HepG2 (cell line): ENCODE data around the gene ELP1. TPM values are rescaled to one million over a fixed set of nuclear protein-coding genes. Genes with fewer than 3 reads are reported as not detected.

Experiments used
- ATF2 ChIP-seq: sonication (generic); formaldehyde crosslinking; IDR thresholded peaks from 2 replicates; pipeline ENCODE4 v1.4.0; 2020; ENCODE audit warnings: missing genetic modification reagents
- EP300 ChIP-seq, 3 experiments: sonication (generic) in 1 of 3; formaldehyde crosslinking in 1 of 3; IDR thresholded peaks; 2 replicates each; pipeline versions ENCODE4 v1.5.1 to v1.6.1; 2011 to 2020; ENCODE audit warnings: low read depth in 2 of 3, low read length in 2 of 3, borderline replicate concordance in 1 of 3, improper control_type of control experiment in 1 of 3, mild to moderate bottlenecking in 1 of 3, missing genetic modification reagents in 1 of 3, moderate library complexity in 1 of 3
- FOSL2 ChIP-seq: sonication (generic); formaldehyde crosslinking; IDR thresholded peaks from 2 replicates; pipeline ENCODE4 v1.4.0; 2020; ENCODE audit warnings: missing genetic modification reagents
- FOXJ3 ChIP-seq: sonication (generic); formaldehyde crosslinking; IDR thresholded peaks from 2 replicates; pipeline ENCODE4 v1.4.0; 2020; ENCODE audit warnings: missing genetic modification reagents, mild to moderate bottlenecking, borderline replicate concordance
- JUND ChIP-seq: sonication (generic); formaldehyde crosslinking; IDR thresholded peaks from 2 replicates; pipeline ENCODE4 v1.8.0; 2022; ENCODE audit warnings: mild to moderate bottlenecking, missing genetic modification reagents
- KDM5B ChIP-seq: sonication (generic); formaldehyde crosslinking; IDR thresholded peaks from 2 replicates; pipeline ENCODE4 v1.4.0; 2020; ENCODE audit warnings: missing genetic modification reagents, mild to moderate bottlenecking, borderline replicate concordance
- NFIC ChIP-seq: IDR thresholded peaks from 2 replicates; pipeline ENCODE4 v1.6.1; 2012; ENCODE audit warnings: mild to moderate bottlenecking, low read length, inconsistent platforms
- NR0B2 ChIP-seq: sonication (generic); formaldehyde crosslinking; IDR thresholded peaks from 2 replicates; pipeline ENCODE4 v1.4.0; 2020; ENCODE audit warnings: mild to moderate bottlenecking, missing genetic modification reagents
- NR2C2 ChIP-seq: sonication (generic); formaldehyde crosslinking; IDR thresholded peaks from 2 replicates; pipeline ENCODE4 v1.4.0; 2020; ENCODE audit warnings: missing genetic modification reagents, mild to moderate bottlenecking, moderate library complexity, borderline replicate concordance
- NR2F6 ChIP-seq, 2 experiments: IDR thresholded peaks; 2 replicates each; pipeline ENCODE4 v1.6.1; 2016; ENCODE audit warnings: antibody characterized with exemption in 1 of 2, mild to moderate bottlenecking in 1 of 2
- PHF20 ChIP-seq: sonication (generic); formaldehyde crosslinking; IDR thresholded peaks from 2 replicates; pipeline ENCODE4 v1.5.0; 2020; ENCODE audit warnings: mild to moderate bottlenecking, missing genetic modification reagents
- SIX4 ChIP-seq: sonication (generic); formaldehyde crosslinking; IDR thresholded peaks from 2 replicates; pipeline ENCODE4 v1.4.0; 2020; ENCODE audit warnings: missing genetic modification reagents
- SMC3 ChIP-seq: IDR thresholded peaks from 2 replicates; pipeline ENCODE4 v1.6.1; 2011; ENCODE audit warnings: low read length, improper control_type of control experiment
- TBL1XR1 ChIP-seq: fragments of 150-350 bp; IDR thresholded peaks from 2 replicates; pipeline ENCODE4 v1.6.1; 2014; ENCODE audit warnings: borderline replicate concordance, low read length; ENCODE audit not compliant: partially characterized antibody
- ZNF543 ChIP-seq: sonication (generic); formaldehyde crosslinking; IDR thresholded peaks from 2 replicates; pipeline ENCODE4 v1.4.0; 2020; ENCODE audit warnings: mild to moderate bottlenecking, missing genetic modification reagents
- polyA plus RNA-seq, 8 experiments: library from polyadenylated mRNA; depleted of rRNA in 3 of 8; stranded (reverse) in 7 of 8; unstranded in 1 of 8; fragments of >200 nt; fragmentation: Illumina TruSeq in 4 of 8; extraction: Trizol in 4 of 8; gene quantifications; 2 replicates each; pipeline versions ENCODE4 v1.2.1 to v1.2.3, GENCODE V29; 2011 to 2016; ENCODE audit warnings: low read depth in 4 of 8, missing spikeins in 1 of 8, mixed read lengths in 1 of 8; ENCODE audit not compliant: insufficient read depth in 1 of 8
- total RNA-seq, 5 experiments: library from RNA; depleted of rRNA; stranded (reverse); fragments of >200 nt; fragmentation: Illumina TruSeq; extraction: Trizol; gene quantifications; 2 replicates each; pipeline ENCODE4 v1.2.3, GENCODE V29; 2016; ENCODE audit warnings: low read depth in 1 of 5
- TF ChIP-seq, protein P1 (sequence below): sonication (generic); formaldehyde crosslinking; IDR thresholded peaks from 2 replicates; pipeline ENCODE4 v1.4.0; 2020; ENCODE audit warnings: missing genetic modification reagents
- TF ChIP-seq, protein P2 (sequence below), 2 experiments: sonication (generic) in 1 of 2; formaldehyde crosslinking in 1 of 2; IDR thresholded peaks; 2 replicates each; pipeline versions ENCODE4 v1.4.0 to v1.6.1; 2018 to 2020; ENCODE audit warnings: missing genetic modification reagents in 2 of 2, borderline replicate concordance in 1 of 2, low read depth in 1 of 2, mild to moderate bottlenecking in 1 of 2, missing biosample characterization in 1 of 2
- TF ChIP-seq, protein P3 (sequence below): sonication (generic); formaldehyde crosslinking; IDR thresholded peaks from 2 replicates; pipeline ENCODE4 v1.5.1; 2020; ENCODE audit warnings: missing genetic modification reagents, mild to moderate bottlenecking, borderline replicate concordance

ELP1 gene
- total and polyA plus RNA-seq, 2 of the 13 experiments (the other 11 are each of a cell fraction or from before 2014, with no cell fraction given), result 157 to 275 TPM

GRCh38 chr9:108889649-108890067 lies 44.3 kb downstream of the ELP1 start (continued):
- TF ChIP-seq FOSL2 (CRISPR knock-in tag), result peak; percentile 69
- peak; percentile 48; the same call in 1 of the 2 replicates for TF ChIP-seq NR2C2 (CRISPR knock-in tag)
- TF ChIP-seq SIX4 (CRISPR knock-in tag), result peak; percentile 47; the same call in 1 of the 2 replicates
- TF ChIP-seq EP300 (IDR thresholded peaks at IDR 0.05; ENCODE audit: low read depth in 2 of 2, low read length in 2 of 2), result peak in 1 of 2 experiments; percentile 94; a peak in 2 of 4 replicates
- TF ChIP-seq EP300 (CRISPR knock-in tag; IDR thresholded peaks at IDR 0.05; ENCODE audit: borderline replicate concordance), result no peak; the same call in 1 of the 2 replicates
- peak; percentile 77; the same call in 1 of the 2 replicates for TF ChIP-seq FOXJ3 (CRISPR knock-in tag)
- TF ChIP-seq ZNF543, result no peak
- TF ChIP-seq NFIC, result peak; percentile 79; the same call in 1 of the 2 replicates
- no peak for TF ChIP-seq NR0B2 (CRISPR knock-in tag)
- TF ChIP-seq KDM5B (CRISPR knock-in tag), result no peak
- TF ChIP-seq, protein P1, sequence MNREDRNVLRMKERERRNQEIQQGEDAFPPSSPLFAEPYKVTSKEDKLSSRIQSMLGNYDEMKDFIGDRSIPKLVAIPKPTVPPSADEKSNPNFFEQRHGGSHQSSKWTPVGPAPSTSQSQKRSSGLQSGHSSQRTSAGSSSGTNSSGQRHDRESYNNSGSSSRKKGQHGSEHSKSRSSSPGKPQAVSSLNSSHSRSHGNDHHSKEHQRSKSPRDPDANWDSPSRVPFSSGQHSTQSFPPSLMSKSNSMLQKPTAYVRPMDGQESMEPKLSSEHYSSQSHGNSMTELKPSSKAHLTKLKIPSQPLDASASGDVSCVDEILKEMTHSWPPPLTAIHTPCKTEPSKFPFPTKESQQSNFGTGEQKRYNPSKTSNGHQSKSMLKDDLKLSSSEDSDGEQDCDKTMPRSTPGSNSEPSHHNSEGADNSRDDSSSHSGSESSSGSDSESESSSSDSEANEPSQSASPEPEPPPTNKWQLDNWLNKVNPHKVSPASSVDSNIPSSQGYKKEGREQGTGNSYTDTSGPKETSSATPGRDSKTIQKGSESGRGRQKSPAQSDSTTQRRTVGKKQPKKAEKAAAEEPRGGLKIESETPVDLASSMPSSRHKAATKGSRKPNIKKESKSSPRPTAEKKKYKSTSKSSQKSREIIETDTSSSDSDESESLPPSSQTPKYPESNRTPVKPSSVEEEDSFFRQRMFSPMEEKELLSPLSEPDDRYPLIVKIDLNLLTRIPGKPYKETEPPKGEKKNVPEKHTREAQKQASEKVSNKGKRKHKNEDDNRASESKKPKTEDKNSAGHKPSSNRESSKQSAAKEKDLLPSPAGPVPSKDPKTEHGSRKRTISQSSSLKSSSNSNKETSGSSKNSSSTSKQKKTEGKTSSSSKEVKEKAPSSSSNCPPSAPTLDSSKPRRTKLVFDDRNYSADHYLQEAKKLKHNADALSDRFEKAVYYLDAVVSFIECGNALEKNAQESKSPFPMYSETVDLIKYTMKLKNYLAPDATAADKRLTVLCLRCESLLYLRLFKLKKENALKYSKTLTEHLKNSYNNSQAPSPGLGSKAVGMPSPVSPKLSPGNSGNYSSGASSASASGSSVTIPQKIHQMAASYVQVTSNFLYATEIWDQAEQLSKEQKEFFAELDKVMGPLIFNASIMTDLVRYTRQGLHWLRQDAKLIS (CRISPR knock-in tag), result no peak
- no peak for TF ChIP-seq TBL1XR1
- TF ChIP-seq, protein P2, sequence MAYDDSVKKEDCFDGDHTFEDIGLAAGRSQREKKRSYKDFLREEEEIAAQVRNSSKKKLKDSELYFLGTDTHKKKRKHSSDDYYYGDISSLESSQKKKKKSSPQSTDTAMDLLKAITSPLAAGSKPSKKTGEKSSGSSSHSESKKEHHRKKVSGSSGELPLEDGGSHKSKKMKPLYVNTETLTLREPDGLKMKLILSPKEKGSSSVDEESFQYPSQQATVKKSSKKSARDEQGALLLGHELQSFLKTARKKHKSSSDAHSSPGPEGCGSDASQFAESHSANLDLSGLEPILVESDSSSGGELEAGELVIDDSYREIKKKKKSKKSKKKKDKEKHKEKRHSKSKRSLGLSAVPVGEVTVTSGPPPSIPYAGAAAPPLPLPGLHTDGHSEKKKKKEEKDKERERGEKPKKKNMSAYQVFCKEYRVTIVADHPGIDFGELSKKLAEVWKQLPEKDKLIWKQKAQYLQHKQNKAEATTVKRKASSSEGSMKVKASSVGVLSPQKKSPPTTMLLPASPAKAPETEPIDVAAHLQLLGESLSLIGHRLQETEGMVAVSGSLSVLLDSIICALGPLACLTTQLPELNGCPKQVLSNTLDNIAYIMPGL (CRISPR knock-in tag; IDR thresholded peaks at IDR 0.05; ENCODE audit: borderline replicate concordance in 1 of 2, low read depth in 1 of 2), result 0 out of 4 replicates have a peak, but pooled peaks have one; percentile 26 to 34
- TF ChIP-seq JUND, result no peak
- TF ChIP-seq, protein P3, sequence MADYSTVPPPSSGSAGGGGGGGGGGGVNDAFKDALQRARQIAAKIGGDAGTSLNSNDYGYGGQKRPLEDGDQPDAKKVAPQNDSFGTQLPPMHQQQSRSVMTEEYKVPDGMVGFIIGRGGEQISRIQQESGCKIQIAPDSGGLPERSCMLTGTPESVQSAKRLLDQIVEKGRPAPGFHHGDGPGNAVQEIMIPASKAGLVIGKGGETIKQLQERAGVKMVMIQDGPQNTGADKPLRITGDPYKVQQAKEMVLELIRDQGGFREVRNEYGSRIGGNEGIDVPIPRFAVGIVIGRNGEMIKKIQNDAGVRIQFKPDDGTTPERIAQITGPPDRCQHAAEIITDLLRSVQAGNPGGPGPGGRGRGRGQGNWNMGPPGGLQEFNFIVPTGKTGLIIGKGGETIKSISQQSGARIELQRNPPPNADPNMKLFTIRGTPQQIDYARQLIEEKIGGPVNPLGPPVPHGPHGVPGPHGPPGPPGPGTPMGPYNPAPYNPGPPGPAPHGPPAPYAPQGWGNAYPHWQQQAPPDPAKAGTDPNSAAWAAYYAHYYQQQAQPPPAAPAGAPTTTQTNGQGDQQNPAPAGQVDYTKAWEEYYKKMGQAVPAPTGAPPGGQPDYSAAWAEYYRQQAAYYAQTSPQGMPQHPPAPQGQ (CRISPR knock-in tag), result no peak
- peak; percentile 68; the same call in 1 of the 2 replicates for TF ChIP-seq SMC3
- no peak for TF ChIP-seq ATF2 (CRISPR knock-in tag)
- peak; percentile 70 for TF ChIP-seq NR2F6 (IDR thresholded peaks at IDR 0.05)
- TF ChIP-seq NR2F6 (CRISPR knock-in tag; IDR thresholded peaks at IDR 0.05), result peak; percentile 68
- TF ChIP-seq PHF20 (CRISPR knock-in tag), result no peak
